ENCODE results near the gene FBXW2.

Gene FBXW2

DNA sequence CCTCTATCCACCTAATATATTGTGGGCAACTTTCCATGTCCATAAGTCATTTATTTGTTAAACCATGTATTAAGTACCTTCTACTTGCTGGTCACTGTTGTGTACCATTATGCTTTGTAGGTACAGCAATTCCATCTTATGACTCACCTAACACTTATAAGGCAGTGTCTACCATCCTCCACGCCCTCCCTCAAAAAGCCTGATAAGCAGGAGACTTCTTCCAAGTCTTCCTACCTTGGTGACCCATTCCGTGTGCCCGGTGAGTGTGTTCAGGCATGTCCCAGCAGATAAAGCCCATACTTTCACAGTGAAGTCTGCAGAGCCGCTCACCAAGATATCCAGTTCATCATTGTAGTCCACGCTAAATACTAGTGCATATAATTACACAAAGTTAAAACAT lies 17.4 kb downstream of the FBXW2 start:
- H3K79me2 ChIP-seq (ENCODE audit: insufficient read depth, low read depth): no peaks in the 10 kb centered on the region
- no peak overlapping the region for H3K4me3 ChIP-seq (IDR thresholded peaks at IDR 0.05; ENCODE audit: insufficient read depth, low read depth, low read length)
- H3K4me2 ChIP-seq: no peak overlapping the region
- H3K9ac ChIP-seq: no peak overlapping the region
- H4K20me1 ChIP-seq (ENCODE audit: insufficient read depth): no peaks in the 10 kb centered on the region
- no peaks in the 10 kb centered on the region for H3K27me3 ChIP-seq (ENCODE audit: insufficient read depth, low read depth)
- no peaks in the 10 kb centered on the region for H3K36me3 ChIP-seq (ENCODE audit: insufficient read depth)
- H2AFZ ChIP-seq (ENCODE audit: low read depth): no peak overlapping the region
- no peaks in the 10 kb centered on the region for H3K4me1 ChIP-seq (ENCODE audit: low read depth, poor library complexity, severe bottlenecking)
- TF ChIP-seq, protein P1, sequence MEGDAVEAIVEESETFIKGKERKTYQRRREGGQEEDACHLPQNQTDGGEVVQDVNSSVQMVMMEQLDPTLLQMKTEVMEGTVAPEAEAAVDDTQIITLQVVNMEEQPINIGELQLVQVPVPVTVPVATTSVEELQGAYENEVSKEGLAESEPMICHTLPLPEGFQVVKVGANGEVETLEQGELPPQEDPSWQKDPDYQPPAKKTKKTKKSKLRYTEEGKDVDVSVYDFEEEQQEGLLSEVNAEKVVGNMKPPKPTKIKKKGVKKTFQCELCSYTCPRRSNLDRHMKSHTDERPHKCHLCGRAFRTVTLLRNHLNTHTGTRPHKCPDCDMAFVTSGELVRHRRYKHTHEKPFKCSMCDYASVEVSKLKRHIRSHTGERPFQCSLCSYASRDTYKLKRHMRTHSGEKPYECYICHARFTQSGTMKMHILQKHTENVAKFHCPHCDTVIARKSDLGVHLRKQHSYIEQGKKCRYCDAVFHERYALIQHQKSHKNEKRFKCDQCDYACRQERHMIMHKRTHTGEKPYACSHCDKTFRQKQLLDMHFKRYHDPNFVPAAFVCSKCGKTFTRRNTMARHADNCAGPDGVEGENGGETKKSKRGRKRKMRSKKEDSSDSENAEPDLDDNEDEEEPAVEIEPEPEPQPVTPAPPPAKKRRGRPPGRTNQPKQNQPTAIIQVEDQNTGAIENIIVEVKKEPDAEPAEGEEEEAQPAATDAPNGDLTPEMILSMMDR (conservative IDR thresholded peaks at IDR 0.05; ENCODE audit: low read depth, low read length): no peak
- no peak overlapping the region for H3K27ac ChIP-seq

DNA sequence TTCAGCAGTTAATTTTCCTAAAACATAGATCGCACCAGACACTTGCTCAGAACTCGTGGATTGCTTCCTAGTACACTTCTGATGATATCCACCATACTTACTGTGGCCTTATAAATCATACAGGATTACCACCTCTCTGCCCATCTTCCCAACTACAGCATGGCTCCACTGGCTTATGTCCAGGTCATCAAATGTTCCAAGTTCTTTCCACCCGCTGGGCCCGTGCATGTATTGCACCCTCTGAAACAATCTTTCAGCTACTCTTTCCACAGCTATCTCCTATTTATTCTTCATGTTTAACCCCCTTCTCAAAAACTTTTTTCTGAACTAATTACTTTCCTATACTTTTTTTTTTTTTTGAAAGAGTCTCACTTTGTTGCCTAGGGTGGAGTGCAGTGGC lies 18.5 kb downstream of the FBXW2 start:
- no peaks in the 10 kb centered on the region for H3K27me3 ChIP-seq (ENCODE audit: insufficient read depth, low read depth)
- no peak overlapping the region for H3K9ac ChIP-seq
- H3K36me3 ChIP-seq (ENCODE audit: insufficient read depth): no peaks in the 10 kb centered on the region
- TF ChIP-seq, protein P1 (conservative IDR thresholded peaks at IDR 0.05; ENCODE audit: low read depth, low read length): no peak
- H4K20me1 ChIP-seq (ENCODE audit: insufficient read depth): no peaks in the 10 kb centered on the region
- H3K4me1 ChIP-seq (ENCODE audit: low read depth, poor library complexity, severe bottlenecking): peaks cover 9% of the 10 kb centered on the region
- H2AFZ ChIP-seq (ENCODE audit: low read depth): no peak overlapping the region
- no peaks in the 10 kb centered on the region for H3K79me2 ChIP-seq (ENCODE audit: insufficient read depth, low read depth)
- H3K4me2 ChIP-seq: no peak overlapping the region
- H3K27ac ChIP-seq: no peak overlapping the region
- H3K4me3 ChIP-seq (IDR thresholded peaks at IDR 0.05; ENCODE audit: insufficient read depth, low read depth, low read length): no peak overlapping the region

DNA sequence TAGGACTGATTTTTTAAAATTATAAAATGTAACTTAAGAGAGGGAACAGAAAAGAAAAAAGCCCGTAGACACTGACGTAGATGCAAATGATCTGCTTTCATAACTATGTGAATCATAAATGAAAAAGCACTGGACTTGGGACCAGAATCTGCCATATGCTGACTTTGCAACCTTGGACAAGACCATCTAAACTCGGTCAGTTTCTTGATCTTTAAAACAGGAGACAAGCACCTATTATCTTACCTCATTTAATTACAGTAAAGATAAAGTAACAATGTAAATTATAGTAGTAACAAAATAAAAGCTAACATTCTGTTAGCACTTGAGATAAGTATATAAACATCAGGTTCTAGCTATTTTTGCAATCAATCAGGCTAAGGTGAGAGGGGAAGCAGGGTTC lies 20.0 kb downstream of the FBXW2 start:
- H3K4me1 ChIP-seq (ENCODE audit: low read depth, poor library complexity, severe bottlenecking): peaks cover 22% of the 10 kb centered on the region
- 0 out of 2 replicates have a peak, but pooled peaks cover 2% of the 10 kb centered on the region for H3K36me3 ChIP-seq (ENCODE audit: insufficient read depth)
- no peaks in the 10 kb centered on the region for H4K20me1 ChIP-seq (ENCODE audit: insufficient read depth)
- no peaks in the 10 kb centered on the region for H3K27me3 ChIP-seq (ENCODE audit: insufficient read depth, low read depth)
- no peak overlapping the region for H3K4me3 ChIP-seq (IDR thresholded peaks at IDR 0.05; ENCODE audit: insufficient read depth, low read depth, low read length)
- no peak overlapping the region for H2AFZ ChIP-seq (ENCODE audit: low read depth)
- no peak overlapping the region for H3K27ac ChIP-seq
- H3K9ac ChIP-seq: no peak overlapping the region
- TF ChIP-seq, protein P1 (conservative IDR thresholded peaks at IDR 0.05; ENCODE audit: low read depth, low read length): no peak
- H3K4me2 ChIP-seq: no peak overlapping the region
- H3K79me2 ChIP-seq (ENCODE audit: insufficient read depth, low read depth): no peaks in the 10 kb centered on the region

DNA sequence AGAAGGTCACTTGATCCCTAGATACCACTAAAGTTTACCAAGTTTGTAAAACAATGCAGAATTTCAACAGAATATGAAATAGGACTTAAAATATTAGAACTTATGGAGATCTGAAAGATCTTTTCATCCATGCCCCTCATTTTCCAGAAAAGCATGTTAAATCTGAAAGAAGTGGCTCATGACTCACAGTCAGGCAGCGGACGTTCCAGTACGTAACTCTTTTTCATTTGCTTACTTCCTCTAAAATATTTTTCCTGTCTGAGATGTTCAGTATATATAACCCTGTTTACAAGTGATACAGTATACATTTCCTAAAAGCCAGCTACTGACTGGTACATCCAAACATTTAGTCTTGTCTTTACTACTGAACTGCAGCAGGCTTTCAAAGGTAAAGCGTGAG lies 22.3 kb downstream of the FBXW2 start:
- Histone ChIP-seq H4K20me1 (ENCODE audit: insufficient read depth) (no peaks in the 10 kb centered on the region), H3K4me2 (no peak overlapping the region), H3K9ac (no peak overlapping the region), H2AFZ (ENCODE audit: low read depth) (no peak overlapping the region), H3K4me1 (ENCODE audit: low read depth, poor library complexity, severe bottlenecking) (peaks cover 27% of the 10 kb centered on the region), H3K27ac (no peak overlapping the region), H3K36me3 (ENCODE audit: insufficient read depth) (0 out of 2 replicates have a peak, but pooled peaks cover 3% of the 10 kb centered on the region), H3K27me3 (ENCODE audit: insufficient read depth, low read depth) (no peaks in the 10 kb centered on the region), H3K4me3 (IDR thresholded peaks at IDR 0.05; ENCODE audit: insufficient read depth, low read depth, low read length) (no peak overlapping the region), H3K79me2 (ENCODE audit: insufficient read depth, low read depth) (no peaks in the 10 kb centered on the region)
- TF ChIP-seq, protein P1 (conservative IDR thresholded peaks at IDR 0.05; ENCODE audit: low read depth, low read length): no peak
